CD4-positive, alpha-beta T cell (primary cell): Measurements from ENCODE around the gene AFG1L. TPM values are rescaled to one million over a fixed set of nuclear protein-coding genes. Genes with fewer than 3 reads are reported as not detected.

Experiments
- ATAC-seq: fragments of 200-7000 bp; cut with Tn5 transposase; one replicate; pipeline ENCODE4 v1.10.0; 2022; ENCODE audit warnings: mild to moderate bottlenecking; ENCODE audit not compliant: poor library complexity
- CTCF ChIA-PET: fragments of 350-600 bp; sonication (Branson Sonifier 250); formaldehyde crosslinking; loops from one replicate; lab custom pipeline; 2021; ENCODE audit warnings: antibody characterized with exemption, inconsistent platforms; lab: Charles Lee
- POLR2A ChIA-PET: fragments of 350-600 bp; sonication (Branson Sonifier 250); formaldehyde crosslinking; loops from one replicate; lab custom pipeline; 2021; ENCODE audit warnings: antibody characterized with exemption, inconsistent platforms; lab: Charles Lee
- DNase-seq, 14 experiments: peaks; one replicate each; pipeline ENCODE4 v3.0.0-alpha.2; 2013 to 2020; ENCODE audit warnings: mixed read lengths in 2 of 14
- H3K27ac ChIP-seq, 2 donors: one replicate each; pipeline versions ENCODE4 v1.5.1 to v1.7.0; 2013; ENCODE audit warnings: low read length in 2 of 2, low read depth in 1 of 2, mild to moderate bottlenecking in 1 of 2
- H3K27me3 ChIP-seq, 2 experiments: 1 replicate in 1 of 2; 2 replicates in 1 of 2; pipeline versions ENCODE4 v1.6.1 to v1.7.0; 2013; ENCODE audit warnings: low read length in 2 of 2, control low read depth in 1 of 2, mild to moderate bottlenecking in 1 of 2, moderate library complexity in 1 of 2; ENCODE audit not compliant: insufficient read depth in 2 of 2, control insufficient read depth in 1 of 2
- H3K36me3 ChIP-seq: one replicate; pipeline ENCODE4 v1.6.1; 2013; ENCODE audit warnings: low read length, control low read depth; ENCODE audit not compliant: insufficient read depth
- H3K4me1 ChIP-seq: one replicate; pipeline ENCODE4 v1.6.1; 2013; ENCODE audit warnings: low read length, control low read depth; ENCODE audit not compliant: insufficient read depth
- H3K4me3 ChIP-seq: one replicate; pipeline ENCODE4 v1.5.1; 2013; ENCODE audit warnings: mild to moderate bottlenecking, low read length, moderate library complexity
- H3K9me3 ChIP-seq, 2 experiments: 1 replicate in 1 of 2; 2 replicates in 1 of 2; pipeline versions ENCODE4 v1.6.1 to v1.7.0; 2013; ENCODE audit warnings: low read length in 2 of 2, mild to moderate bottlenecking in 2 of 2, control low read depth in 1 of 2, moderate library complexity in 1 of 2; ENCODE audit not compliant: control insufficient read depth in 1 of 2, insufficient read depth in 1 of 2
- H3K27ac Mint-ChIP-seq: one replicate; pipeline ENCODE4 v1.8.0; 2020; ENCODE audit warnings: mixed read lengths
- H3K27me3 Mint-ChIP-seq: one replicate; pipeline ENCODE4 v1.8.0; 2021; ENCODE audit warnings: mixed read lengths
- H3K36me3 Mint-ChIP-seq: one replicate; pipeline ENCODE4 v1.8.0; 2021; ENCODE audit warnings: low read depth, mixed read lengths
- H3K4me1 Mint-ChIP-seq: one replicate; pipeline ENCODE4 v1.8.0; 2021; ENCODE audit warnings: low read depth, mixed read lengths
- H3K4me3 Mint-ChIP-seq: one replicate; pipeline ENCODE4 v1.8.0; 2020; ENCODE audit warnings: mild to moderate bottlenecking, mixed read lengths
- H3K9me3 Mint-ChIP-seq: one replicate; pipeline ENCODE4 v1.8.0; 2020; ENCODE audit warnings: mixed read lengths
- CTCF ChIP-seq: fragments of 200-600 bp; IDR thresholded peaks from one replicate; pipeline ENCODE4 v1.8.0; 2022; ENCODE audit warnings: antibody characterized with exemption, mild to moderate bottlenecking
- intact Hi-C, 2 experiments: fragments of 100-400 bp; cut with DNase I in 1 of 2; cut with micrococcal nuclease in 1 of 2; formaldehyde crosslinking; loops; one replicate each; pipeline versions ENCODE4 v1.15.1 to v1.9.0; 2023 to 2025; cut with DNase I, micrococcal nuclease
- total RNA-seq, 174 experiments: library from RNA in 2 of 174; stranded (reverse) in 2 of 174; gene quantifications; one replicate each; pipeline ENCODE4 v1.2.3 and lab custom pipeline; 2021 to 2026

AFG1L gene
- total RNA-seq, 2 experiments from 2014 or later, result 3.0 to 3.9 TPM

GRCh38 chr6:108561742-108562502, 267.1 kb downstream of the AFG1L start:
- intact Hi-C loops, result loop anchor here in 1 of 2 experiments (5.0 kb wide), 1 partner anchor 115 kb away; no protein-coding TSS in a partner anchor
- Histone ChIP-seq H3K4me3 (peak overlapping the region; percentile 37), H3K9me3 (no peaks in the 10 kb centered on the region), H3K4me1 (peaks cover 48% of the 10 kb centered on the region), H3K27ac (no peak overlapping the region), H3K36me3 (peaks cover 11% of the 10 kb centered on the region), H3K27me3 (no peaks in the 10 kb centered on the region)
- CTCF ChIA-PET, result no interaction called here
- ATAC-seq (no peak), DNase-seq (peak in 3 of 14 experiments; percentile 4 to 54 (median 42))
- Mint-ChIP-seq H3K9me3 (no peaks in the 10 kb centered on the region), H3K27ac (peak overlapping the region; percentile 67), H3K4me3 (peak overlapping the region; percentile 87), H3K4me1 (peaks cover 52% of the 10 kb centered on the region), H3K36me3 (peaks cover 28% of the 10 kb centered on the region), H3K27me3 (no peaks in the 10 kb centered on the region)
- POLR2A ChIA-PET, result interaction anchor here (0.9 to 5.5 kb wide), 2 partner anchors 25 to 533 kb away, joined by 3 to 102 read pairs; partner anchors contain the start of genes CEP57L1 and SESN1
- no peak for TF ChIP-seq CTCF

GRCh38 chr6:108562503-108562993, 267.7 kb downstream of the AFG1L start:
- Mint-ChIP-seq H3K27me3 (no peaks in the 10 kb centered on the region), H3K4me3 (peak overlapping the region; percentile 87), H3K9me3 (no peaks in the 10 kb centered on the region), H3K4me1 (peaks cover 49% of the 10 kb centered on the region), H3K36me3 (peaks cover 34% of the 10 kb centered on the region), H3K27ac (peak overlapping the region; percentile 67)
- no peak overlapping the region for H3K27ac ChIP-seq
- no peaks in the 10 kb centered on the region for H3K9me3 ChIP-seq
- TF ChIP-seq CTCF, result no peak
- intact Hi-C loops, result loop anchor here in 1 of 2 experiments (5.0 kb wide), 1 partner anchor 115 kb away; no protein-coding TSS in a partner anchor
- no peak for ATAC-seq
- H3K4me3 ChIP-seq, result peak overlapping the region; percentile 37
- ChIA-PET POLR2A (interaction anchor here (0.7 to 0.9 kb wide), 2 partner anchors 24 to 532 kb away, joined by 3 read pairs; partner anchors contain the start of gene SESN1), CTCF (no interaction called here)
- H3K36me3 ChIP-seq, result peaks cover 18% of the 10 kb centered on the region
- H3K4me1 ChIP-seq, result peaks cover 48% of the 10 kb centered on the region
- H3K27me3 ChIP-seq, result no peaks in the 10 kb centered on the region
- peak in 2 of 14 experiments; percentile 34 to 41 for DNase-seq

GRCh38 chr6:108563292-108563691, 268.4 kb downstream of the AFG1L start:
- Histone ChIP-seq H3K4me1 (peaks cover 50% of the 10 kb centered on the region), H3K27ac (no peak overlapping the region), H3K27me3 (no peaks in the 10 kb centered on the region), H3K9me3 (no peaks in the 10 kb centered on the region), H3K36me3 (peaks cover 18% of the 10 kb centered on the region), H3K4me3 (no peak overlapping the region)
- peak overlapping the region; percentile 87 for H3K4me3 Mint-ChIP-seq
- TF ChIP-seq CTCF, result no peak
- intact Hi-C loops, result loop anchor here in 1 of 2 experiments (5.0 kb wide), 1 partner anchor 114 kb away; no protein-coding TSS in a partner anchor
- ATAC-seq, result no peak
- H3K9me3 Mint-ChIP-seq, result no peaks in the 10 kb centered on the region
- ChIA-PET CTCF (no interaction called here), POLR2A (no interaction called here)
- H3K27me3 Mint-ChIP-seq, result no peaks in the 10 kb centered on the region
- DNase-seq, result no peak
- H3K4me1 Mint-ChIP-seq, result peaks cover 52% of the 10 kb centered on the region
- peak overlapping the region; percentile 67 for H3K27ac Mint-ChIP-seq
- H3K36me3 Mint-ChIP-seq, result peaks cover 33% of the 10 kb centered on the region
